Activated CD4-positive, alpha-beta T cell treated with anti-CD3 and anti-CD28 coated beads, Interleukin-2, amount 10 ng/mL, durations not matched to agents 7 days and 5 days (primary cell): ENCODE measurements around the gene MFSD6. TPM values are rescaled to one million over a fixed set of nuclear protein-coding genes. Genes with fewer than 3 reads are reported as not detected.
"Not testable (repeated sequence)": the region's sequence is repeated elsewhere in the genome, so short reads cannot be mapped to it uniquely, and the experiment has no call there.

Experiments used
- CTCF ChIA-PET: fragments of 350-600 bp; sonication (Branson Sonifier 250); formaldehyde crosslinking; loops from one replicate; lab custom pipeline; 2021; ENCODE audit warnings: antibody characterized with exemption; lab: Charles Lee
- POLR2A ChIA-PET: fragments of 350-600 bp; sonication (Branson Sonifier 250); formaldehyde crosslinking; loops from one replicate; lab custom pipeline; 2021; ENCODE audit warnings: antibody characterized with exemption; lab: Charles Lee
- DNase-seq: peaks from one replicate; pipeline ENCODE4 v3.0.0-alpha.2; 2020
- H3K27ac Mint-ChIP-seq: one replicate; pipeline ENCODE4 v1.8.0; 2021; ENCODE audit warnings: mild to moderate bottlenecking, moderate library complexity, mixed read lengths
- H3K27me3 Mint-ChIP-seq: one replicate; pipeline ENCODE4 v1.8.0; 2021; ENCODE audit warnings: mixed read lengths
- H3K36me3 Mint-ChIP-seq: one replicate; pipeline ENCODE4 v1.8.0; 2021; ENCODE audit warnings: low read depth, mixed read lengths
- H3K4me1 Mint-ChIP-seq: one replicate; pipeline ENCODE4 v1.8.0; 2021; ENCODE audit warnings: mixed read lengths
- H3K4me3 Mint-ChIP-seq: one replicate; pipeline ENCODE4 v1.8.0; 2021; ENCODE audit warnings: mild to moderate bottlenecking, moderate library complexity, mixed read lengths
- H3K9me3 Mint-ChIP-seq: one replicate; pipeline ENCODE4 v1.8.0; 2021; ENCODE audit warnings: mixed read lengths
- total RNA-seq, 2 experiments: library from RNA; stranded (reverse); gene quantifications; one replicate each; pipeline ENCODE4 v1.2.3, GENCODE V29; 2021

The MFSD6 gene
- total RNA-seq, 2 experiments from 2014 or later: 42.3 to 42.8 TPM

DNA sequence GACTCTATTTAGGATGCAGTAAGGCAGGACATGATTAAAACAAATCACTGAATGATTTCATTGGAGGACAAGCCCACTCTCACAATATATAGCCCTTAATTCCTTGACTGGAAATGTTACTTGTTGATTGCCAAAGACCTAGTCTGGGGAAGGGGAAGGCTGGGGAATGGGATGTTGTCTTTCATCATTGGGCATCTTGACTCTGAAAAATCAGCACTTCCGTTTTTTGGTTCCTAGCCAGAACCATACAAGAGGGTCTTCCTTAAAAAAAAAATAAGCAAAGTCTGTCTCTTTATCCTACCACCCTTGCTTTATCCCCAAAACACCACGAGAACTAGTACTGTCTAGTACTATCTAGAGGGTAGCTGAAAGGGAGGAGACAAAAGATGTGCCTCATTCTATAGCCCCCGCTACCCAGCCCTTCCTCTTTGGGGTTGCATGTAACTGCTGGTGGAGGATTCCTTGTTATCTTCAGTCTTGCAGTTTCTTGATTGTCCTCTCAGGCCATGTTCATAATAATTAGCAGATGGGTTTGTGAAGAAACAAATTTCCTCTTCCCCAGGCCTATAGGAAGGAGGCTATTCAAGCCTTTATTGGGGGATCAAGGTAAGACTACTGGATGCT, 70.5 kb downstream of the MFSD6 start:
- DNase-seq: no peak
- CTCF ChIA-PET: interaction anchor here (0.6 kb wide), 1 partner anchor 33 kb away, joined by 3 read pairs; no protein-coding TSS in a partner anchor
- Mint-ChIP-seq H3K4me3 (no peak overlapping the region), H3K27me3 (no peaks in the 10 kb centered on the region), H3K9me3 (peaks cover 3% of the 10 kb centered on the region), H3K27ac (no peak overlapping the region), H3K36me3 (peaks cover 22% of the 10 kb centered on the region), H3K4me1 (no peaks in the 10 kb centered on the region)
- POLR2A ChIA-PET: no interaction called here

DNA sequence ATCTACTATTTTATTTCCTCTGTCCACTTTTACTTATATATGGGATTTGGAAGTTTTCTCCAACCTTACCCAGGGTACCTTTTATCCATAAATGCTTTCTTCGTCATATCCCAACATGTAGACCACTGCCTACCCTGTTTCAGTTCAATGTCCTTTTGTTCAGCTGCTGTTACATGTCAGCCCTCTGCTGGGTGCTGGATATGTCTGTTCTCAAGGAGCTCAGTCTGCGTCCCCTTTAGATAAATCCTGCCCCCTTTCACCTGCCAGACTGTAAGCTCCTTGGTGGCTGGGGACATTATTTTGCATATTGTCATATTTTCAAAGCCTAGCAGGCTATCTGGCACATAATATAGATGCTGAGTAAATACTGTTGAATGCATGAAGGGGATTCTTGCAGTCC, 73.2 kb downstream of the MFSD6 start:
- H3K27me3 Mint-ChIP-seq: no peaks in the 10 kb centered on the region
- DNase-seq: no peak
- H3K4me1 Mint-ChIP-seq: peaks cover 2% of the 10 kb centered on the region
- ChIA-PET CTCF (no interaction called here), POLR2A (no interaction called here)
- peaks cover 24% of the 10 kb centered on the region for H3K36me3 Mint-ChIP-seq
- no peak overlapping the region for H3K4me3 Mint-ChIP-seq
- H3K27ac Mint-ChIP-seq: no peak overlapping the region
- H3K9me3 Mint-ChIP-seq: no peaks in the 10 kb centered on the region

DNA sequence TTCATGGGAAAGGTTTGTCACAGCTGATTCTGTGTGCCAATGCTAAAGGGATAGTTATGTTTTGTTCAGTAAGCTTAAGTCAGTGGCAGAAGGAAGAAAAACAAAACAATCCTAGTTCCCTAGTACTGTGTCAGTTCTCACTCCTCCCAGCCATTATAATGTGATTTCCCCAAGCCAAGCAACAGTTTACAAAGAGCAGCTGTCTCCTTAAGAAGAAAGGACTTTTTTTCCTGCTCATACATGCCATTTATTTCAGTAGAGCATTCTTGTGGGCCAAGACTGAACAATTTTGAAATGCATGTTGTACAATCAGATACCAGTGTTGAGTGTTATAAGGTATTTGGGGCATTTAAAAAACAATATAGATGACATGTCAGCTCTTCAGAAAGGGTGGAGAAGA, 74.3 kb downstream of the MFSD6 start:
- no peak overlapping the region for H3K27ac Mint-ChIP-seq
- H3K4me1 Mint-ChIP-seq: peaks cover 2% of the 10 kb centered on the region
- no peaks in the 10 kb centered on the region for H3K9me3 Mint-ChIP-seq
- no peaks in the 10 kb centered on the region for H3K27me3 Mint-ChIP-seq
- CTCF ChIA-PET: interaction anchor here (0.6 kb wide), 1 partner anchor 1225 kb away, joined by 3 read pairs; no protein-coding TSS in a partner anchor
- POLR2A ChIA-PET: no interaction called here
- no peak overlapping the region for H3K4me3 Mint-ChIP-seq
- H3K36me3 Mint-ChIP-seq: peaks cover 28% of the 10 kb centered on the region
- no peak for DNase-seq

DNA sequence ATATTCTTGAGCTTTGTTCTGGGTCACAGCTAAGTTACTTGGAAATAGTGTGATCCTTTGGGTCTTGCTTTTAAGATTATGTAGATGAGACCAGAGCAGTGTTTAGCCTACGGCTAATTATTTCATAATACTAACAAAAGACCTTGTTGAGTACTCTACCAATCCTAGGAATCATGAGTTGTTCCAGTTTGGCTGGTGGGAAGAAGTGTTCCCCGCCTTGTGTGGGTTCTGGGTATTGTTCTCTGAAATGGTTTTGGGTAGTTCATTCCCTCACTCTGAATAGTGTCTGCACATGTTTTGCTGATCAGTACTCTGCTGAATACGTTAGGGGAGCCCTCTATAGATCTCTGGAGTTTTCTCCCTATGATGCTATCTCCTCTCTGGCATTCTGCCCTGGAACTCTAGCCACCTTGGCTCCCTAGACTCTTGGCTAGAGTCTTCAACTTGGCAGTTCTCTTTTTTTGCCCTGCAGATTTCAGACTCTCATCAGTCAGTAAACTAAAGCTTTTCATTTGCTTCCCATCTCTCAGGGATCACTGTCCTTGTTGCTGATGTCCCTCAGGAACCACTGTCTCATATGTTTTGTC, 78.0 kb downstream of the MFSD6 start:
- peaks cover 60% of the 10 kb centered on the region for H3K36me3 Mint-ChIP-seq

DNA sequence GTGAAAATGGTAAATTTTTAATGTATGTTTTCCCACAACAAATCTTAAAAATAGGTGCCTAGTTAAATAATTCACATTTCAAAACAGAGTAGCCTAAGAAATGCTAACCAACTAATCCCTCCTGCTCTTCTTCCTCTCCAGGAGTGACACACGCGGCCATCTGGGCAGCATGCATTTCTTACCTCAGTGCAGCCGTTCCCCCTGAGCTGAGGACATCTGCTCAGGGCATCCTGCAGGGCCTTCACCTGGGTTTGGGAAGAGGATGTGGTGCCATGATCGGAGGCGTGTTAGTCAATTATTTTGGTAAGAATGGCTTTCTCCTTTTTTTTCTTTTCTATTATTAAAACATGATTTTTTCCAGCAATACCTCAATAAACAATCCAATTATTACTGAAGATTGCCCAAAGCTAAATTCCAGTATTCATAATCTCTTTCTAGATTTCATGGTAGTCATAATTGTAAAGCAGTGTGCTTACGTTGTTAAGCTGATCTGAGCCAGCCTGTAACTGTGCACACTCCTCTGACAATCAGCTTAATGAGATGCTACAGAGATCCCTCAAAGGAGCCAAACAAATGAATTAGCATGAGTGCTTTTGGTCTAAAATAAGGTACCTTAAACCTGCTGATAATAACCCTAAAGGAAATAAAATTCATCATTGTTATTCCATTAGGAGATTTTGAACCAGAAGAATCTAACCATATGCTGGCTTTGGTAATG, 80.5 kb downstream of the MFSD6 start:
- ChIA-PET CTCF (interaction anchor here (0.7 to 1.1 kb wide), 2 partner anchors 25 to 133 kb away, joined by 3 read pairs; no protein-coding TSS in a partner anchor), POLR2A (no interaction called here)

More for the DNA sequence above, 78.0 kb downstream of the MFSD6 start:
- DNase-seq: no peak
- Mint-ChIP-seq H3K9me3 (no peaks in the 10 kb centered on the region), H3K27me3 (no peaks in the 10 kb centered on the region), H3K4me3 (no peak overlapping the region), H3K27ac (no peak overlapping the region), H3K4me1 (peaks cover 12% of the 10 kb centered on the region)
- ChIA-PET CTCF (no interaction called here), POLR2A (no interaction called here)

DNA sequence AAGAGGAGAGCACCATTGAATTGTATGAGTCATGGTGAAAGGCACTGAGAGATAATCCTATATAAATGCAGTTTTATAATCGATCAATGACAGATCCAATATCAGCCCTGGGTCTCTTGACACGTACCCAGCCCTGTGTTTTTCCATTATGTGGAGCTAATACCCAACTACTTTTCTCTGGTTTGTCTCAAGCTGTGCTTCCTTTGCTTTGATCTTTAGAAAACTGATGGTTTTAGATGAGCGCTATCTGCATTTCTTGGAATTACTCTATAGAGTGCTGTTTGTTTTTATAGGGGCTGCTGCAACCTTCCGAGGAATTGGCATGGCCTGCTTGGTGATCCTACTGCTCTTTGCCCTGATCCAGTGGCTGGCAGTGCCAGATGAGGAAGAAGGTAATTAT, 81.3 kb downstream of the MFSD6 start:
- Mint-ChIP-seq H3K27me3 (no peaks in the 10 kb centered on the region), H3K36me3 (peaks cover 76% of the 10 kb centered on the region), H3K9me3 (peaks cover 18% of the 10 kb centered on the region), H3K27ac (peak overlapping the region; percentile 39), H3K4me1 (peaks cover 15% of the 10 kb centered on the region), H3K4me3 (no peak overlapping the region)
- no peak for DNase-seq
- ChIA-PET CTCF (interaction anchor here (0.7 to 1.1 kb wide), 2 partner anchors 26 to 133 kb away, joined by 3 read pairs; no protein-coding TSS in a partner anchor), POLR2A (no interaction called here)

More for the DNA sequence above, 80.5 kb downstream of the MFSD6 start:
- Mint-ChIP-seq H3K4me3 (no peak overlapping the region), H3K27me3 (no peaks in the 10 kb centered on the region), H3K27ac (no peak overlapping the region), H3K36me3 (peaks cover 71% of the 10 kb centered on the region), H3K4me1 (peaks cover 15% of the 10 kb centered on the region), H3K9me3 (peaks cover 17% of the 10 kb centered on the region)
- DNase-seq: no peak

DNA sequence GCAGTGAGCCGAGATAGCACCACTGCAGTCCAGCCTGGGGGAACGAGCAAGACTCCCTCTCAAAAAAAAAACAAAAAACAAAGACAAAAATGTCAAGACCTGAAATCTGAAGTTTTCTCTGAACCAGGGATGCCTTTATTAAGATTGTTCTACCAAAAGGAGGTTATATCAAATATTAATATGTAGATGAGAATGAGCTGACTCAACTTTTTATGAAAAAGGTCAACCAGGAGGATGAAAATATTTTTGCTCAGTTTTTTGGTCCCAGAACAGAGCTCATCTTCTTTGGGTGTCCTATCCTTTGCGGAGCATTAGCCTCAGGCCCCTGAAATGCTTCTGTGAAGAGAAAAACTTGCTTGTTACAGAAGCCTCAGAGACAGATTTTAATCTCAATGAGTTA, 82.3 kb downstream of the MFSD6 start:
- POLR2A ChIA-PET: no interaction called here
- H3K9me3 Mint-ChIP-seq: peaks cover 18% of the 10 kb centered on the region
- peaks cover 22% of the 10 kb centered on the region for H3K4me1 Mint-ChIP-seq
- DNase-seq: no peak
- CTCF ChIA-PET: interaction anchor here (0.6 kb wide), 1 partner anchor 688 kb away, joined by 3 read pairs; no protein-coding TSS in a partner anchor
- H3K36me3 Mint-ChIP-seq: peaks cover 83% of the 10 kb centered on the region
- no peak overlapping the region for H3K4me3 Mint-ChIP-seq
- H3K27me3 Mint-ChIP-seq: no peaks in the 10 kb centered on the region
- H3K27ac Mint-ChIP-seq: no peak overlapping the region

DNA sequence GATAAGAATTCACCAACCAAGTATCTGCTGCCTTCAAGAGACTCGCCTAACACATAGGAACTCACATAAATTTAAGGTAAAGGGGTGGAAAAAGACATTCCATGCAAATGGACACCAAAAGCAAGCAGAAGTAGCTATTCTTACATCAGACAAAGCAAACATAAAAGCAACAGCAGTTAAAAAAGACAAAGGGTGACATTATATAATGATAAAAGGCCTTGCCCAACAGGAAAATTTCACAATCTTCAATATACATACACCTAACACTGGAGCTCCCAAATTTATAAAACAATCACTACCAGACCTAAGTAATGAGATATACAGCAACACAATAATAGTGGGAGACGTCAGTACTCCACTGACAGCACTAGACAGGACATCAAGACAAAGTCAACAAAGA, 84.9 kb downstream of the MFSD6 start:
- ChIA-PET CTCF (no interaction called here), POLR2A (no interaction called here)
- no peak overlapping the region for H3K4me3 Mint-ChIP-seq
- DNase-seq: no peak
- H3K36me3 Mint-ChIP-seq: peaks cover 91% of the 10 kb centered on the region
- peaks cover 18% of the 10 kb centered on the region for H3K9me3 Mint-ChIP-seq
- peaks cover 21% of the 10 kb centered on the region for H3K4me1 Mint-ChIP-seq
- H3K27me3 Mint-ChIP-seq: no peaks in the 10 kb centered on the region
- no peak overlapping the region for H3K27ac Mint-ChIP-seq

DNA sequence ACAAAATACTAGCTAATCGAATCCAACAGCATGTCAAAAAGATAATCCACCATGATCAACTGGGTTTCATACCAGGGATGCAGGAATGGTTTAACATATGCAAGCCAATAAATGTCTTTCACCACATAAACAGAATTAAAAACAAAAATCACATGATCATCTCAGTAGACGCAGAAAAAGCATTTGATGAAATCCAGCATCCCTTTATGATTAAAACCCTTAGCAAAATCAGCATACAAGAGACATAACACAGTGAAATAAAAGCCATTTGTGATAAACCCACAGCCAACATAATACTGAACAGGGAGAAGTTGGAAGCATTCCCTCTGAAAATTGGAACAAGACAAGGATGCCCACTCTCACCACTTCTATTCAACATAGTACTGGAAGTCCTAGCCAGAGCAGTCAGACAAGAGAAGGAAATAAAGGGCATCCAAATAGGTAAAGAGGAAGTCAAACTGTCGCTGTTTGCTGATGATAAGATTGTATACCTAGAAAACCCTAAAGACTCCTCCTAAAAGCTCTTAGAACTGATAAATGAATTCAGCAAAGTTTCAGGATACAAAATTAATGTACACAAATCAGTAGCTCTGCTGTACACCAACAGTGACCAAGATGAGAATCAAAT, 86.6 kb downstream of the MFSD6 start:
- H3K27ac Mint-ChIP-seq, H3K27me3 Mint-ChIP-seq, POLR2A ChIA-PET, H3K4me3 Mint-ChIP-seq, DNase-seq: not testable (repeated sequence)
- Mint-ChIP-seq H3K36me3 (peaks cover 84% of the 10 kb centered on the region), H3K4me1 (peaks cover 13% of the 10 kb centered on the region), H3K9me3 (peaks cover 18% of the 10 kb centered on the region)
- CTCF ChIA-PET: interaction anchor here (0.9 kb wide), 1 partner anchor 19 kb away, joined by 3 read pairs; no protein-coding TSS in a partner anchor

DNA sequence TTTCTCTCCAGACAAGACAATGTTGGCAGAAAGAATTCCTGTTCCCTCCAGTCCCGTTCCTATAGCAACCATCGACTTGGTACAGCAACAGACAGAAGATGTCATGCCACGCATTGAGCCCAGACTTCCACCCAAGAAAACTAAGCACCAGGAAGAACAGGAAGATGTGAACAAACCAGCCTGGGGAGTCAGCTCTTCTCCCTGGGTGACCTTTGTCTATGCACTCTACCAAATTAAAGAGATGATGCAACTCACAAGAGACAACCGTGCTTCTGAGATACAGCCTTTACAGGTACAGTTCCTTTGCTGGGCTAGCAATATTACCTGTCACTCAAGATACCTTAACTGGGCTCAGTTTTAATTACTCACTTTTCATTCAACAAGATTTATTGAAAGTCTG, 89.3 kb downstream of the MFSD6 start:
- ChIA-PET CTCF (no interaction called here), POLR2A (no interaction called here)
- DNase-seq: no peak
- Mint-ChIP-seq H3K4me3 (no peak overlapping the region), H3K4me1 (peaks cover 12% of the 10 kb centered on the region), H3K27ac (no peak overlapping the region), H3K27me3 (no peaks in the 10 kb centered on the region), H3K36me3 (peaks cover 70% of the 10 kb centered on the region), H3K9me3 (peaks cover 11% of the 10 kb centered on the region)

DNA sequence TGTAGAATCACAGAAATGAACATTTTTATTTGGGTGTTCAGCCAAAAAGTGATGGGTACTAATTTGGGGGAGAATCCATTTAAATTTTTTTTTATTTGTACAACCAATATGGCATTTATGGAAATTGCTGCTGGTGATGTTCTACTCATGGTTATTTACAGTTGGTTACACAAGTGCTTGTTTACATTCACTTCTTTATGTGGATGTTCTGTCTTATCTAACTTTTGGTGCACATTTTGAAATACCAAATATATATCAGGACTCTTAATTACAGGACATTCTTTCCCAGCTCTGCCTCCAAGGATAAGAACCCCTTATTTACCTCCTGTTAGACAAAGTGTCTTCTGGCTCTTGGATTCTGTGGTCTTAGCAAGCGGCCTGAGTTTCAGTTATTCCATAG, 91.1 kb downstream of the MFSD6 start:
- Mint-ChIP-seq H3K27me3 (no peaks in the 10 kb centered on the region), H3K36me3 (peaks cover 68% of the 10 kb centered on the region), H3K9me3 (no peaks in the 10 kb centered on the region), H3K27ac (no peak overlapping the region), H3K4me1 (peaks cover 7% of the 10 kb centered on the region), H3K4me3 (no peak overlapping the region)
- CTCF ChIA-PET: no interaction called here
- no peak for DNase-seq
- POLR2A ChIA-PET: no interaction called here

DNA sequence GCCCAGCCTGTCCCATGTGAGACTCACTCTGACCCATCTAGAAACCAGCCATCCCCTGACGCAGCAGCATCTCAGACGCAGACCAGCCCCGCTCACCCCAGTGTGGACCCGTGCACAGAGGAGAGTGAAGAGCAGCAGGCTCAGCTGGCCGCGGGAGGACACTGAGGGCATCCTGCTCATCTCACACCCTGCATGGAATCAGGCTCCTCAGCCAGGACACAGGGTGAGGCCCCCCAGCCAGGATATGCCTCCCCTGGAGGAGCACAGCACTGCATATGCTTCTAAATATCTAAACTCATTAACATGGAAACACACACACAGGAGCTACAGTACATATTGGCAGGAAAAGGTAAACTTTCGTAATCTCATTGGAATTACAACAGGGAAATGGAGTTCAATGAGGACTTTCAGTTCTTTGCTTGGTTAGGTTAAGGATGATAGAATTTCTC, 91.9 kb downstream of the MFSD6 start:
- Mint-ChIP-seq H3K4me1 (peaks cover under 1% of the 10 kb centered on the region), H3K36me3 (peaks cover 62% of the 10 kb centered on the region), H3K4me3 (no peak overlapping the region), H3K27ac (peak overlapping the region; percentile 57), H3K27me3 (no peaks in the 10 kb centered on the region), H3K9me3 (no peaks in the 10 kb centered on the region)
- POLR2A ChIA-PET: no interaction called here
- DNase-seq: no peak
- CTCF ChIA-PET: interaction anchor here (0.8 kb wide), 1 partner anchor 123 kb away, joined by 3 read pairs; no protein-coding TSS in a partner anchor
